RWPE1 (cell line): Measurements from ENCODE around the gene ASB1.

ENCODE experiments used
- CTCF ChIA-PET: fragments of 350-600 bp; sonication (Branson Sonifier 250); formaldehyde crosslinking; extraction: SDS; loops from one replicate; lab custom pipeline; 2021; lab: Yijun Ruan, JAX
- POLR2A ChIA-PET: fragments of 400-600 bp; formaldehyde crosslinking; extraction: SDS; loops from one replicate; lab custom pipeline; 2020; ENCODE audit warnings: antibody characterized with exemption; ENCODE audit not compliant: low non-redundant PET; lab: Yijun Ruan, JAX
- DNase-seq: peaks from one replicate; pipeline ENCODE4 v3.0.0; 2012; ENCODE audit warnings: low spot score
- H3K27ac ChIP-seq: fragments of 450-650 bp; 2 replicates; pipeline ENCODE4 v1.5.1; 2017
- CTCF ChIP-seq: fragments of 450-650 bp; conservative IDR thresholded peaks from 2 replicates; pipeline ENCODE4 v1.5.1; 2017; ENCODE audit warnings: low read depth, mild to moderate bottlenecking

The ASB1 gene

GRCh38 chr2:238483656-238484055, 56.9 kb downstream of the ASB1 start:
- DNase-seq, result no peak
- CTCF ChIA-PET, result no interaction called here

GRCh38 chr2:238484522-238485452, 58.1 kb downstream of the ASB1 start:
- CTCF ChIA-PET, result no interaction called here

More at GRCh38 chr2:238483656-238484055, 56.9 kb downstream of the ASB1 start:
- POLR2A ChIA-PET, result no interaction called here
- TF ChIP-seq CTCF, result no peak
- H3K27ac ChIP-seq, result no peak overlapping the region

GRCh38 chr2:238486123-238486848, 59.6 kb downstream of the ASB1 start:
- ChIA-PET POLR2A (no interaction called here), CTCF (no interaction called here)
- DNase-seq, result no peak
- no peak for TF ChIP-seq CTCF
- H3K27ac ChIP-seq, result no peak overlapping the region; the same call in 1 of the 2 replicates

More at GRCh38 chr2:238484522-238485452, 58.1 kb downstream of the ASB1 start:
- no peak for TF ChIP-seq CTCF
- POLR2A ChIA-PET, result no interaction called here
- H3K27ac ChIP-seq, result peak overlapping the region; percentile 12; the same call in 1 of the 2 replicates
- DNase-seq, result no peak

DNA sequence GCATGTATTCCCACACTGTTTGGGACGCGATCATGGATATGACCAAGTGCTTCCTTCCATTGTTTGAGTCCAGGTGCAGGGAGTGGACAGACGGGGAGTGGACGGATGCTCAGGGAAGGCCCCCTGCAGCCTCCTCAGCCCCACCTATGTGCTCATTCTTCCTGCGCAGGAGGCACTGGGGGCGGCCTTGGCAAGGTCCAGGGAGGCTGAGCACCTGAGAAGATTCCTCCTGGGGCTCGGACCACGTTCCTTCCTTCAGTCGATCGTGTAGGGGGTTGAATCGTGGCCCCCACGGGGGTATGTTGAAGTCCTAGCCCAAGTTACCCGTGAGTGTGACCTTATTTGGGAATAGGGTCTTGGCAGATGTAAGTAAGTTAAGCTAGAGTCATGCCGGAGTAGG, 60.4 kb downstream of the ASB1 start:
- H3K27ac ChIP-seq, result no peak overlapping the region
- TF ChIP-seq CTCF, result no peak
- POLR2A ChIA-PET, result no interaction called here
- no peak for DNase-seq
- CTCF ChIA-PET, result no interaction called here

- CTCF ChIA-PET, result no interaction called here
- no peak for DNase-seq
- no peak overlapping the region for H3K27ac ChIP-seq
- no peak for TF ChIP-seq CTCF
- POLR2A ChIA-PET, result no interaction called here
Observed at GRCh38 chr2:238487652-238488346, 61.1 kb downstream of the ASB1 start.

- CTCF ChIA-PET, result no interaction called here
Observed at GRCh38 chr2:238488347-238488826, 61.7 kb downstream of the ASB1 start.

More at GRCh38 chr2:238488347-238488826, 61.7 kb downstream of the ASB1 start:
- TF ChIP-seq CTCF, result no peak
- no peak for DNase-seq
- H3K27ac ChIP-seq, result no peak overlapping the region
- POLR2A ChIA-PET, result no interaction called here
